Measurements from ENCODE around the gene NET1.
"Not testable (repeated sequence)": the region's sequence is repeated elsewhere in the genome, so short reads cannot be mapped to it uniquely, and the experiment has no call there.

NET1 gene

GRCh38 chr10:5400468-5401240 lies 11.7 kb upstream of the NET1 start:
- DNase-seq = peak; percentile 72

DNA sequence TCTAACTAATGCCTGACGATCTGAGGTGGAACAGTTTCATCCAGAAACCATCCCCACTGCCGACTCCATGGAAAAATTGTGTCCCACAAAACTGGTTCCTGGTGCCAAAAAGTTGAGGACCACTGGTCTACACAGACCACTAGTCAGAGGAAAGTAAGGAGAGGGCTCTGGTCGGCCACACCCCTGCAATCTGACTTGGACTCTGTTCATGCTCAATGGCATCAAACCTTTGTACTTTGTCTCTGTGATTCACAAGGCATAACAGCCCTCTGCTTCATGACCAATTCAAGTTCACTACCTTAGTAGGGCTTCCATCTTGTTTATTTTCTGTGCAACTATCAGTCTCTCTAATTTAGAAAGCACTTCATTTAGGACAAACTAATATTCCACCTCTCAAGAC lies 9.6 kb upstream of the NET1 start:
- DNase-seq = no peak

- DNase-seq = no peak
Measured at GRCh38 chr10:5404208-5405041, 7.9 kb upstream of the NET1 start, which contains the start of gene TUBAL3. TSS of gene TUBAL3 (minus strand) at chr10:5404828. CDS start at chr10:5404792, 36 bp downstream.

DNA sequence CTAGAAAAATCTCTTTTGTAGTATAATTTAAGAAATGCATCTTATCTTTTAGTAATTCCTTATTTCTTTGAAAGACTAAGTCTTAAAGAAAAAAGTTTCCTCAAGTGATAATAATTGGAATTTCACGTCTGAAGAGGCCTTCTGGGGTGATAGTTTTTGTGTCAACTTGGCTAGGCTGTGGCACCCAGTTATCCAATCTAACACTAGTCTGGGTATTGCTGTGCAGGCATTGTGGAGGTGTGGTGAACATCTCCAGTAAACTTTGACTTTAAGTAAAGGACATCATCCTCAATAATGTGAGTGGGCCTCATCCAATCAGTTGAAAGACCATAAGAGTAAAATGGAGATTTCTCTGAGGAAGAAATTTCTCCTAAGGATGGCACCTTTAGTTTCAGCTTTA lies 5.4 kb upstream of the NET1 start:
- DNase-seq = no peak

DNA sequence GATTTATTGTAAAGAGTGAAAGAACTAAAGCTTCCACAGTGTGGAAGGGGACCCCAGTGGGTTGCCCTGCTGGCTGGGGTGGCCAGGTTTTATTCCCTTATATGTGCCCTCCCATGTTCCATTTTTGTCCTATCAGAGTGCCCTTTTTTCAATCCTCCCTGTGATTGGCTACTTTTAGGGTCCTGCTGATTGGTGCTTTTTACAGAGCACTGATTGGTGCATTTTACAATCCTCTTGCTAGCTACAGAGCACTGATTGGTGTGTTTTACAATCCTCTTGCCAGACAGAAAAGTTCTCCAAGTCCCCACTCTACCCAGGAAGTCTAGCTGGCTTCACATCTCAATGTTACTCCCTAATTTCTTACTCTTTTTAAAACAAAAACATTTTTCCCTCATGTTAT lies 1.6 kb upstream of the NET1 start:
- DNase-seq = not testable (repeated sequence)

GRCh38 chr10:5411941-5412276 lies 448 bp upstream of the NET1 start:
- DNase-seq = peak; percentile 73

DNA sequence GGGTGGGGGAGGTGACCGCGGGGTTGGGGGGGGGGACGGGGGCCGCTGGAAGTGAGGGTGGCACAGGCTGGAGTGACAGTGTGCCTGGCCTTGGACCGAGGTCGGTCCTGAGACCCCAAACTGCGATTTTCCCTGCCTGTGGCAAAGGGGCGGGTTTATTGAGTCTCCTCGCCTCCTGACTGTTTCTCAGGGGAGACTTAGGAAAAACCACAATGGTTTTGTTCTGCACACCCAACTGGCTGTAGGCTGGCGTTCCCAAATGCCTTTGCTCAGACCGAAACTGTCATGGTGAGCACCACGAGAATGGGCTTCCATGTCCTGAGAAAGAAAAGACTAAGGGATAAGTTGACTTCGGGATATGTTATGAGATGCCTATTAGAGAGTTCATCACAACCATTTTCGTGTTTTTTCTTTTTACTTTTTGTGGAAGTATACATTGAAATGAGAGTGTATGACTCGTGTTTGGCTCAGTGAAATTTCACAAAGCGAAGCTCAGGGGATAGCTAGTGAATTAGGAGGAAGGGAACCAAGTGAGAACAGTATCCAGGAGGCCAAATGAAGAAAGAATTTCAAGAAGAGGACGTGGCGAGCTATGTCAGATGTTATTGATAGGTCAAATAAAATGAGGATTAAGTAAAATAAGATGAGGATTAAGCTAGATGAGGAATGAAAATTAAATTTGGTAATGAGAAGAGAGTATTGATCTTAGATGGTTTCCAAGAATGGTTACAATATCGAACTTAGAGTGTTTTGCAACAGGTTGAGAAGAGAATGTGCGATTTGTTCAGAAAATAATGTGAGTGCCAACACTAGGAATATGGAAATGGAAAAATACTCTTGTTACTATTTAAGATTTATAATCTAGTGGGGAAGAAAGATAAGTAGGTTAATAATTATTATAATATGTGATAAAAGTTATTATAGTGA lies 918 bp downstream of the NET1 start:
- DNase-seq = peak; percentile 36

DNA sequence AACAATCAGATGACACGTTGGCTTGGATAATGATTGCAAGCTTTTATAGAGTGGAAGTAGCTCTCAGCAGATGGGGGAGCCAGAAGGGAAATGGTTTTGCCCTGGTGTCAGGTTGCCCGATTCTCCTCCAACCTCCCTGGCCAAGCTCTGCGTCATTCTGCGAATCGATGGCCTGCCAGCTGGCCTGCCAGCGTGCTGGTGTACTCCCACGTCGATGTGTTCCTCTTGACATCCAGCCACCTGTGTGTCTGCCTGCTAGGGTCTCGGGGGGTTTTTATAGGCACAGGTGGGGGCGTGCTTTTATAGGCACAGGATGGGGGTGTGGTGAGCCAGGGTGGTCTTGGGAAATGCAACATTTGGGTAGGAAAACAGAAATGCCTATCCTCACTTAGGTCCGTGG lies 4.6 kb downstream of the NET1 start:
- DNase-seq = peak; percentile 95

DNA sequence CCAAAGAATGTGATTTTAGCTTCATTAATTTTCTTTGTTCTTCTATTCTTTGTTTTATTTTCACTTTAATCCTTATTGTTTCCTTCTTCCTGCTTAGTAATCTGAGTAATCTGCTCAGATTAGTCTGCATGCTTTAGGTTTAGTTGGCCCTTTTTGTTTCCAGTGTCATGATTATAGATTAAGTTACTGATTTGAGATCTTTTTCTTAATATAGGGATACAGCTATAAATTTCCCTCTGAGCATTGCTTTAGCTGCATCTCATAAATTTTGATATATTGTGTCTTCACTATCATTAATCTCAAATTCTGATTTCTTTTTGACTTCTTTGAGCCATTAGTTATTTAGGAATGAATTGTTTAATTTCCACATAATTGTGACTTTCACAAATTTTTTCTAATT lies 6.2 kb downstream of the NET1 start:
- no peak for DNase-seq

GRCh38 chr10:5419466-5420094 lies 7.2 kb downstream of the NET1 start:
- no peak for DNase-seq

DNA sequence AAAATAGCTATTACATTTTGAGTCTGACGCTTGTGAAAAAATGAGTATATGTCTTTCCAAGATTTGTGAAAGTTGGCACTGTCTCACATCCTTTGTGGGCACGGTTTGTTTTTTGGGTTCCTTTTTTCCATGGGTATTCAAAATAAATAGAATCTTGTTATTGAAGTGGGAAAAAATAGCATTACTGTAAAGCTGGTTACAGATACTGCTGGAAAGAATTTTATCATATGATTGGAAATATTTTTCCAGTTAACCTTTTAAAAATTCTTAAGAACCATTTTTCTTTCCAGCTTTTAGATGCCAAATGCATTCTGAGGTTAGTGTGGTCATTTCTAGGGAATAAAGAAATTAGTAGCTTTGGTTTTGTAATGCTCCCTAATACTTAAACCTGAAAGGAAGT lies 11.4 kb downstream of the NET1 start:
- DNase-seq = no peak

- no peak for DNase-seq
Measured at GRCh38 chr10:5424751-5425150, 12.4 kb downstream of the NET1 start.

DNA sequence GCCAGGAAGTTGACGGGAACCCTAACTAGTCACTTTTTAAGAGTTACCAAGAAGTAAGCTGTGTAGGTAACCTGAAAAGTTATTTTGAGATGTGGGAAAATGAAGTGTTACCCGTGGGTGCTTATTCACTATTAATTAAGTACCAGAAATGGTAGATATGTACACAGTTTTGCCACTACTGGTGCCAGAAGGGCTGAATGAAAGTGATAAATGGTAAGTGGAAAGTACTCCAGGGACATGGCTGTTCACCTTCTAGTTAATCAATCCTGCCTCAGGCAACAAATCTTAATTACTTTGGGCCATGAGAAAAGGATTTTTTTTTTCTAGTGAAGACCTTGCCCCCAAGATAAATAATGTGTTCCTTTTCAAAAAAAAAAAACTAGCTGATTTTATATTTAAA lies 15.8 kb downstream of the NET1 start:
- DNase-seq = no peak

DNA sequence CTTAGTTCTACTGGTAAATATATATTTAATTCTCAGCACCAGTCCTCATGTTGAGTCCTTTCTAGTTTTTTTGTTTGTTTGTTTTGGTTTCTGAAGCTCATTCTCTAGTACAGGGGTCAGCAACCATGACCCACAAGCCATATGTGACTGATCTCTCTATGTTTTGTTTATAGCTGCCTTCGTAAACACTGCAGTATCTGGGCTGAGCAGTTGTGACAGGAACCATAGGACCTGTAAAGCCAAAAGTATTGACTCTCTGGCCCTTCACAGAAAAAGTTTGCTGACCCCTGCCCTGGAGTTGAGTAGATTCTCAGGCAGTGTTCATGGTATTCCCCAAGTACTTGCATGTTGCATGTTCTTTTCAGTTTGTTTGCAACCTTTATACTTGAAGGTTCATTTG lies 20.8 kb downstream of the NET1 start:
- no peak for DNase-seq

GRCh38 chr10:5434017-5434753 lies 21.8 kb downstream of the NET1 start:
- peak; percentile 30 for DNase-seq

GRCh38 chr10:5435328-5435727 lies 23.0 kb downstream of the NET1 start:
- no peak for DNase-seq

DNA sequence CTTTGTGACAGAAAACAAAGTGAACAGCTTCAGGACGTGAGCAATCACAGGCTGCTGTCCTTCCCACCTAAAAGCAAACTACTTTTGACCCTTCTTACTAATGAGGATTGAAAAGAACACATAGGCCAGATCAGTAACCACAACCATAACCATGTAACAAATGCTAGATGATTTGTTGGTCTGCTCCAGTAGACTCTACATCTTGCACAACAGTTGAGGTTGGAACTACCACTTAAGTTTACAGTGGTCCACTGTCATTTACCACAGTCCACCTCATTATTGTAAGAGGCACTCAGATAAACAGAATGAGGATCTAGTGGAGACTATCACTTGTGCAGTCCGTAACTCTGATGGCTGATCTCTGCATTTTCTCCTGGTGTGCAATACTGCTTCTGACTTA lies 27.8 kb downstream of the NET1 start:
- no peak for DNase-seq

DNA sequence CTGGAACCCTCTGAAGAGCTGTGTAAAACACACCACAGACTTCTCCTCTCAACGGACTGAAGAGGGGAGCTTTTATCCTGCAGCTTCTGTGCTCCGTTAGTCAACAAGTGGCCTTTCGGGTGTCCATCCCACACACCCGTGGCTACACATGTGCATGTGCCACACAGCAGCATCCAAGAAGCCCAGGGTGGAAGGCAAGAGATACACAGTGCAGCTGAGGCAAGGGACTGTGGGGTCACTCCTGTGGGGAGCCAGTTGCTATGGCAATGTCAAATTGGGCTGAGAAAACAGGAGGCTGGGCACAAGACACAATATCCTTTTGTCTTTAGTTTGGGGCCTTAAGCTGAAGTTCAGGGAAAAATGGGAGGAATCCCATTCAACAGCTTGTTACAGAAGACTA lies 28.7 kb downstream of the NET1 start:
- no peak for DNase-seq

DNA sequence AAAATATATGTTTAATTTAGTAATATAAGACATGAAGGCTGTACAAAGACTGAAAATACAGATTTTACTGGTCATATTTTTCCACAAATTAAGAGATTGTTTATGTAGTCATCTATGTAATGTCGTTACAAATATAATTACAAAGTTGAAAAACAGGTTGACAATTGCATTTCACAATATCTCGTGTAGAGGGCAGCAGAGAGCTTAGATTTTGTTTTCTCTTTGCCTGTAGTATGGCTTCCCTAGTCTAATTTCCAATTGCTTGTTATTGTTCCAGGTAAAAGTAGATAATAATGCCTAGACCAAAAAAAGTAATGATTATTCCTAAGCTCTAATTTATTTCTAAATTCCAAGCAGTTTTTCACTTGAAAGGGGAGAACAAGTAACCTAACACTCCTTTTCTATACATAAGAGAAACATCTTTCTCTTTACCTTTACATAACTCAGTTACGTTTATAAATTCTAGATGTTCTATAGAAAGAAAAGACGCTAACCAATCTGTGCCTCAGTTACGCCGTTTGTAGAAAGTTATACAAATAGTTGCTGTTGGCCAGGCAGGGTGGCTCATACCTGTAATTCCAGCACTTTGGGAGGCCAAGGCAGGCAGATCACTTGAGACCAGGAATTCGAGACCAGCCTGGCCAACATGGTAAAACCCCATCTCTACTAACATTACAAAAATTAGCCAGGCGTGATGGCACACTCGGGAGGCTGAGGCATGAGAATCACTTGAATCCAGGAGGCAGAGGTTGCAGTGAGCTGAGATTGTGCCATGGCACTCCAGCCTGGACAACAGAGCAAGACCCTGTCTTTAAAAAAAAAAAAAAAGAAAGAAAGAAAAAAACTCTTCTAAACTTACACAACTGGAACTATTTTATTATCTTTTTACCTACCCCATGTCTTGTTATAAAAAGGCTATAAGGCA lies 30.0 kb downstream of the NET1 start:
- peak; percentile 45 for DNase-seq

DNA sequence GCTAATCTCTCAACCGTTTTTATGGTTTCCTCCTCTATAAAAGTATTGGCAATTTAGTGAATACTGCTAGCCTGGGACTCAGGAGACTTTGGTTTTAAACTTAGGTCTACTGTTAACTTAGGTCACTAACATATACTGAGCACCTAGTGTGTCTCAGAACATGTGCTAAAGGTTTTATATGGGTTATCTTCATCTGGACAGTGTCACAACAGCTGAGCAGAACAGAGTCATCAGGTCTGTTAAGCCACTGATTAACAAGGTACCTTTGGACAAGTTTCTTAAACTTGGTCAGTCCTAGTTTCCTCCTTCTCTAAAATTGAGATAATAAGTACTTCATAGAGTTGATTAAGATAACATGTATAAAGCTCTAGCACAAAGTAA lies 30.6 kb downstream of the NET1 start:
- no peak for DNase-seq

DNA sequence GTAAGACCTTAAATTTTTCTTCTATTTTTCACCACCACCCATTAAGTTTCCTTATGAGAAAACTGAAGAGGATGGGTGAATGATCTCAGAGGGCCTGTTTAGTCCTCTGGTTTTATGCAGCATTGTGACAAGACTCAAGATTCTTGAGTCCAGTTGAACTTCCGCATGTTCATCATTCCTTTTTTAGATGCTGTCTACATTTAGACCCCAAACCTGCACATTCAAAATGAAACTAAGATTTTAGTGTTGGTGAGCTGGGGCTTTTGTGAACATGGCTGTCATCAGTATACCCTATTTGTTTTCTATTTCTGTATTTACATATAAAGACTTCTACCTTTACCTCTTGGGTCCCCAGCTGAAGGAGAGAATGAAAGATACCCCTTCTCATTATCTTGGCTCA lies 31.1 kb downstream of the NET1 start:
- no peak for DNase-seq

Data from NCI-H2171 treated with DMSO at 0.1 percent for 48 hours (cell line).